Frontal cortex (tissue), 4 donors: ENCODE data around the gene SLC12A4. TPM values are rescaled to one million over a fixed set of nuclear protein-coding genes. Genes with fewer than 3 reads are reported as not detected.
A peak's percentile ranks its signal among the peaks of the same experiment; 100 is the strongest.
"Not testable (repeated sequence)": the region's sequence is repeated elsewhere in the genome, so short reads cannot be mapped to it uniquely, and the experiment has no call there.

ENCODE experiments used
- DNase-seq, 2 donors: peaks; one replicate each; pipeline ENCODE4 v3.0.0; 2012; ENCODE audit warnings: low spot score in 2 of 2
- FAIRE-seq: peaks from 2 replicates; lab custom pipeline; 2012; peaks lifted over from hg19 to GRCh38; lab: Jason Lieb, UNC
- total RNA-seq: library from RNA; depleted of rRNA; stranded (reverse); fragments of >200 nt; gene quantifications from one replicate; pipeline ENCODE4 v1.2.3, GENCODE V29; 2014
- donor health status: control.
- donor health status: control.
- donor health status: control.

SLC12A4 gene
- 6.5 TPM for total RNA-seq

GRCh38 chr16:67968400-67969253 is at the start of gene SLC12A4:
SLC12A4 (minus strand) TSS chr16:67968637; CDS start chr16:67968553, 84 bp downstream.
- DNase-seq = peak; percentile 90 to 94
- FAIRE-seq = no peak

DNA sequence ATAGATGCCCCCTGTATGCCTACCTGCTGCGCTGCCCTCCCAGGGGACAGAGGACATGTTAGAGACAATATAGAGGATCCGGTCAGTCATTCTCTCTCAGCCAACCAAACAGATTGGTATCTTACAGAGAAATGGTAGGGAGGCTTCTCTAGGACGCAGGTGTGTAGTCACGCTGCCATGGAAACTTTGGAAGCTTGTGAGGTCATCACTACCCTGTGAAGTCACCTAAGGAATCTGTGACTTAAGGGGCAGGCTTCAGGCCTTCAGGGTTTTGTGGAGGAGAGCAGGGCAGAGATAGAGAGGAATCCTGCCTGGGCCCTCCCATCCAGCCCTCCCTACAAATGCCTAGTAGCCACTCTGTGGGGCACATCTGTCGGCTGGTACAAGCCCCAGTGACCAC is 47.2 kb upstream of the SLC12A4 start, which contains the start of gene DPEP2NB:
DPEP2NB (minus strand) TSS at position 231 of the 400 bp plus-strand sequence; CDS start at position 90, 141 bp downstream.
- FAIRE-seq (no peak), DNase-seq (no peak)

DNA sequence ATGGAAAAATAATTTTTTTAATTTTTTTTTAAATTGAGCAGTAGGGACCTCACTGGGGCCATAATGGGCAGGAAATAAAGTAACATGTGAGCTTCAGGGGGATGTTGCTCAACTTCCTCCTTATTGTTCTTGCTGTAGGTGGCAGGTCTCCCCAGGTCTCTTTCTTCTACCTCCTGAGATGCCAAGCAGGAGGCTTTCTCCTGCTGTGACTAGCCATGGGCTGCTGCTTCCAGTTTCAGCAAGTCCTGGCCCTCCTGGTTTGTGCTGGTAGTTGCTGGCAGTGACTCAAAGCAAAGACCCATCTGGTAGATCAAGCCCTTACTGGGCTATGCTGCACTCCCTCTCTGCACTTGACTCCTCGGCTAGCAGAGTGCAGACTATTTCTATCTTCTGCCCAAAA is 45.0 kb upstream of the SLC12A4 start:
- no peak for FAIRE-seq

GRCh38 chr16:68009872-68010271 is 41.4 kb upstream of the SLC12A4 start:
- FAIRE-seq, DNase-seq: not testable (repeated sequence)

More for the DNA sequence above, 45.0 kb upstream of the SLC12A4 start:
- DNase-seq = no peak

DNA sequence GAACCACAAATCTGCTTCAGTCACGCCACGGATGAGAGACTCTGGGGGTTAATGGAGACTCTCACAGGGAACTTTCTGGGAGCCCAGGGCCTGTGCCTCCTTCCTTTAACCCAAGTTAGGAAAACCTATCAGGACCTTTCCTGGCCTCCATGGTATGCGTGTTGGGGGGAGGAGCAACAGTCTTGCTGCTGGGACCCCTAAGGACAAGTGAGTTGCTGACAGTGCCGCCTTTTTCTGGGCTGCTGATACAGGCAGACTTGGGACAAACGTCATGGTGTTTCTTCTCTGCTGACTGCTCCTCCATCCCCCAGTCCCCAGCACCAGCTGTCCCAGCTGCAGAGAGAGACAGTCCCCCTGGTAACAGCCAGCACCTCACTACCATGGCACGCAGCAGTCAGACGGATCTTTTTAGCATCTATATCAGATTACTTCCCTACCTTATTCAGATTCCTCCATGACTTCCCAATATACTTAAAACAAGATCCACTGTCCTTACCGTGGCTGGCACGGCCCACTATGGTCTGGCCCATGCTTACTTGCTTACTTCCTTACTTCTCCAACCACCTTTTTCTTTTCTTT is 40.8 kb upstream of the SLC12A4 start:
- FAIRE-seq (no peak), DNase-seq (no peak)

- DNase-seq (no peak), FAIRE-seq (no peak)
These were observed 37.4 kb upstream of the SLC12A4 start for GRCh38 chr16:68005786-68006286.

GRCh38 chr16:68005211-68005610 is 36.8 kb upstream of the SLC12A4 start:
- no peak for DNase-seq
- FAIRE-seq = no peak

- FAIRE-seq = no peak
- DNase-seq = no peak
These were observed 34.6 kb upstream of the SLC12A4 start for GRCh38 chr16:68003031-68003430.

- FAIRE-seq (no peak), DNase-seq (no peak)
These were observed 32.0 kb upstream of the SLC12A4 start for GRCh38 chr16:68000450-68000849.

GRCh38 chr16:67999985-68000384 is 31.5 kb upstream of the SLC12A4 start:
- FAIRE-seq (no peak), DNase-seq (no peak)

GRCh38 chr16:67998779-67999688 is 30.6 kb upstream of the SLC12A4 start, which contains the start of gene DPEP2:
DPEP2 (minus strand) TSS chr16:67999484; CDS start chr16:67993212, 6,272 bp downstream.
- not testable (repeated sequence) for FAIRE-seq

DNA sequence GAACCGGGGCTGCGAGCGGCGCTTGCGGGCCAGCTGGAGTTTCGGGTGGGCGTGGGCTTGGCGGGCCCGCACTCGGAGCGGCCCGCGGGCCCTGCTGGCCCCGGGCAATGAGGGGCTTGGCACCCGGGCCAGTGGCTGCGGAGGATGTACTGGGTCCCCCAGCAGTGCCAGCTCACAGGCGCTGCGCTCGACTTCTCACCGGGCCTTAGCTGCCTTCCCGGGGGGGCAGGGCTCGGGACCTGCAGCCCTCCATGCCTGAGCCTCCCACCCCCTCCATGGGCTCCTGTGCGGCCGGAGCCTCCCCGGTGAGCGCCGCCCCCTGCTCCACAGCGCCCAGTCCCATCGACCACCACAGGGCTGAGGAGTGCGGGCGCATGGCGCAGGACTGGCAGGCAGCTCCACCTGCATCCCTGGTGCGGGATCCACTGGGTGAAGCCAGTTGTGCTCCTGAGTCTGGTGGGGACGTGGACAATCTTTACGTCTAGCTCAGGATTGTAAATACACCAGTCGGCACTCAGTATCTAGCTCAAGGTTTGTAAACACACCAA is 29.9 kb upstream of the SLC12A4 start:
- not testable (repeated sequence) for FAIRE-seq, DNase-seq

More at GRCh38 chr16:67998779-67999688, 30.6 kb upstream of the SLC12A4 start, which contains the start of gene DPEP2:
- DNase-seq = not testable (repeated sequence)

- no peak for FAIRE-seq
- DNase-seq = no peak
These were observed 28.2 kb upstream of the SLC12A4 start for GRCh38 chr16:67996666-67997065.

- DNase-seq = no peak
- FAIRE-seq = no peak
These were observed 27.0 kb upstream of the SLC12A4 start for GRCh38 chr16:67995423-67995822.

DNA sequence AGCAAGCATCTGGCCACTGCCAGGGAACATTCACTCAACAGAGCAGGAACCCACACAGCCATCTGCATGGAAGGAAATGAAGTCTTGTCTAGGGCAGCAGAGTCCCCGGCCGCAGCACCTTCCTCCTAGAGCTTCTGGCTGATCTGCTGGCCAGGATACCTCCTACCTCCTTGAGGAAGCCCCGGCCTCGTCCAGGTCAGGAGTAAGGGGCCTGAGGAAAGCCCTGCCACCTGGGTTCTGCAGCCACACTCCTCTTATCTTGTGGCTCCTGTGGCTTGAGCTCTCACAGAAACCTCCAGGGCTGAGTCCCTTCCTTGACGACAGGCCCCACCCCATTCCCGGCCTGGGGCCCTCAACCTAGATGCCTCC is 25.6 kb upstream of the SLC12A4 start:
- not testable (repeated sequence) for DNase-seq

GRCh38 chr16:67993207-67994039 is 25.0 kb upstream of the SLC12A4 start:
- DNase-seq (peak; percentile 80 to 87), FAIRE-seq (no peak)

More for the DNA sequence above, 25.6 kb upstream of the SLC12A4 start:
- FAIRE-seq = not testable (repeated sequence)

DNA sequence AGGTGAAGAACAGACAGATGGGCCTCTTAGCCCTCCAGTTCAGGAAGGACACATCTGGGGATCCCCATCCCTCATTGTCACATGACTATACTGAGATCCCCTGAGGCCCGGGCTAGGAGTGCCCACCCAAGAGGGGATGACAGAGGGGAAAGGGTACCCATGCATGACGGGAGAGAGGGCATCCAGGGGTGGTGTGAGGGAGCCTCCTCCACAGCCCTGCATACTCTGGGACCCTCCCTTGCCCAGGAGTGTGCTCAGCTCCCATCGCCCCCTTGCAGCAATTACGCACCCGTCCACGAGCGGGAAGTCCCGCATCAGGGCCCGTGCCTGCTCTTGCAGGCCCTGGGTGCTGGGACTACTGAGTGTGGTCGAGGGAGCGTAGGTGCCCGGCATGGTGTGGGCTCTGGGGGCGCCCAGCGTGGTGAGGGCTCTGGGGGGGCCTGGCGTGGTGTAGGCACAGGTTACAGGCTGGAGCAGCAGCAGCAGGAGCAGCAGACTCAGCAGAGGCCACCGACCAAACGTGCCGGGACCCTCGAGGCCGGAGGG is 24.3 kb upstream of the SLC12A4 start:
- FAIRE-seq (no peak), DNase-seq (no peak)

- DNase-seq (no peak), FAIRE-seq (no peak)
These were observed 21.6 kb upstream of the SLC12A4 start for GRCh38 chr16:67990018-67990386.
